ENCODE measurements around the gene SIRT2.

SIRT2 gene

GRCh38 chr19:38845374-38846024 is 53.9 kb downstream of the SIRT2 start:
- no peak for DNase-seq (ENCODE audit: low spot score)

- no peak for DNase-seq (ENCODE audit: low spot score)
Observed at GRCh38 chr19:38844093-38844686, 55.2 kb downstream of the SIRT2 start.

- DNase-seq (ENCODE audit: low spot score): no peak
Observed at GRCh38 chr19:38843175-38843758, 56.2 kb downstream of the SIRT2 start.

GRCh38 chr19:38842439-38843174 is 56.8 kb downstream of the SIRT2 start:
- DNase-seq (ENCODE audit: low spot score): no peak

GRCh38 chr19:38841787-38842438 is 57.5 kb downstream of the SIRT2 start:
- DNase-seq (ENCODE audit: low spot score): no peak

- no peak for DNase-seq (ENCODE audit: low spot score)
Observed at GRCh38 chr19:38841180-38841766, 58.1 kb downstream of the SIRT2 start.

GRCh38 chr19:38840583-38840968 is 58.8 kb downstream of the SIRT2 start:
- no peak for DNase-seq (ENCODE audit: low spot score)

- DNase-seq (ENCODE audit: low spot score): no peak
Observed at GRCh38 chr19:38839816-38840582, 59.4 kb downstream of the SIRT2 start.

GRCh38 chr19:38838986-38839761 is 60.2 kb downstream of the SIRT2 start:
- no peak for DNase-seq (ENCODE audit: low spot score)

GRCh38 chr19:38838208-38838985 is 61.0 kb downstream of the SIRT2 start:
- no peak for DNase-seq (ENCODE audit: low spot score)

- no peak for DNase-seq (ENCODE audit: low spot score)
Observed at GRCh38 chr19:38837656-38838121, 61.7 kb downstream of the SIRT2 start.

- DNase-seq (ENCODE audit: low spot score): no peak
Observed at GRCh38 chr19:38836983-38837626, 62.3 kb downstream of the SIRT2 start.

GRCh38 chr19:38836159-38836982 is 63.0 kb downstream of the SIRT2 start:
- DNase-seq (ENCODE audit: low spot score): no peak

GRCh38 chr19:38834590-38834989 is 64.8 kb downstream of the SIRT2 start:
- no peak for DNase-seq (ENCODE audit: low spot score)

- DNase-seq (ENCODE audit: low spot score): no peak
Observed at GRCh38 chr19:38834104-38834490, 65.3 kb downstream of the SIRT2 start.

- DNase-seq (ENCODE audit: low spot score): no peak
Observed at GRCh38 chr19:38833092-38833425, 66.4 kb downstream of the SIRT2 start.

GRCh38 chr19:38831142-38831605 is 68.2 kb downstream of the SIRT2 start:
- no peak for DNase-seq (ENCODE audit: low spot score)

GRCh38 chr19:38830039-38830733 is 69.2 kb downstream of the SIRT2 start:
- DNase-seq (ENCODE audit: low spot score): no peak

All from hematopoietic multipotent progenitor cell treated with erythropoietin and hydrocortisone succinate and interleukin-3 and kit ligand, for 17 days (in vitro differentiated cells).